OCI-LY7 (cell line): ENCODE data around the gene OR10H4. TPM values are rescaled to one million over a fixed set of nuclear protein-coding genes. Genes with fewer than 3 reads are reported as not detected.

Experiments
- BruUV-seq: library from RNA; stranded (reverse); fragments of 400-500 nt; replicated peaks from 2 replicates; lab custom pipeline; 2021; lab: Mats Ljungman, UMichigan
- CTCF ChIA-PET: fragments of 300-600 bp; sonication (Branson Sonifier 250); formaldehyde crosslinking; loops from one replicate; lab custom pipeline; 2022; ENCODE audit warnings: antibody characterized with exemption; ENCODE audit not compliant: unreplicated experiment; lab: Charles Lee
- POLR2A ChIA-PET: fragments of 300-600 bp; sonication (Branson Sonifier 250); formaldehyde crosslinking; loops from one replicate; lab custom pipeline; 2022; ENCODE audit warnings: antibody characterized with exemption; lab: Charles Lee
- DNase-seq: peaks from one replicate; pipeline ENCODE4 v3.0.0-alpha.2; 2015; ENCODE audit warnings: low spot score
- H2AFZ ChIP-seq: fragments of 200-600 bp; sonication (generic), shearing (Covaris generic); 2 replicates; pipeline ENCODE4 v1.6.1; 2014; ENCODE audit warnings: mild to moderate bottlenecking, antibody characterized with exemption, low read length, moderate library complexity
- H3K27ac ChIP-seq: fragments of 200-600 bp; sonication (generic); 2 replicates; pipeline ENCODE4 v1.5.1; 2014; ENCODE audit warnings: mixed run types, low read depth, mild to moderate bottlenecking, moderate library complexity, low read length, inconsistent platforms; ENCODE audit not compliant: poor library complexity, severe bottlenecking
- H3K36me3 ChIP-seq: fragments of 200-600 bp; sonication (generic); 2 replicates; pipeline ENCODE4 v1.6.1; 2014; ENCODE audit warnings: mild to moderate bottlenecking, antibody characterized with exemption, low read length, moderate library complexity, mixed read lengths; ENCODE audit not compliant: insufficient read depth
- H3K4me1 ChIP-seq: fragments of 200-600 bp; sonication (generic); 2 replicates; pipeline ENCODE4 v1.5.1; 2014; ENCODE audit warnings: mild to moderate bottlenecking, low read length; ENCODE audit not compliant: insufficient read depth, poor library complexity, severe bottlenecking
- H3K4me2 ChIP-seq: fragments of 200-600 bp; sonication (generic); 2 replicates; pipeline ENCODE4 v1.6.1; 2014; ENCODE audit warnings: mild to moderate bottlenecking, low read length
- H3K4me3 ChIP-seq: fragments of 200-600 bp; sonication (generic); 2 replicates; pipeline ENCODE4 v1.5.1; 2014; ENCODE audit warnings: mild to moderate bottlenecking, low read depth, low read length; ENCODE audit not compliant: poor library complexity, severe bottlenecking
- H3K79me2 ChIP-seq: fragments of 200-600 bp; sonication (generic); 2 replicates; pipeline ENCODE4 v1.6.1; 2016; ENCODE audit warnings: low read depth, mild to moderate bottlenecking, low read length, moderate library complexity, mixed read lengths; ENCODE audit not compliant: insufficient read depth
- H3K9me2 ChIP-seq: fragments of 200-600 bp; sonication (generic); 2 replicates; pipeline ENCODE4 v1.6.1; 2016; ENCODE audit warnings: mild to moderate bottlenecking, low read length, mixed read lengths; ENCODE audit not compliant: insufficient read depth
- H3K9me3 ChIP-seq: fragments of 200-600 bp; sonication (generic); 2 replicates; pipeline ENCODE4 v1.6.1; 2014; ENCODE audit warnings: mild to moderate bottlenecking, mixed run types, low read length, mixed read lengths
- H4K20me1 ChIP-seq: fragments of 200-600 bp; sonication (generic); 2 replicates; pipeline ENCODE4 v1.6.1; 2014; ENCODE audit warnings: mild to moderate bottlenecking, antibody characterized with exemption, low read length, moderate library complexity, mixed read lengths; ENCODE audit not compliant: insufficient read depth
- CTCF ChIP-seq: fragments of 200-600 bp; sonication (generic); conservative IDR thresholded peaks from 2 replicates; pipeline ENCODE4 v1.5.1; 2014; ENCODE audit warnings: mild to moderate bottlenecking, antibody characterized with exemption, low read length, moderate library complexity, mixed read lengths
- EZH2phosphoT487 ChIP-seq: fragments of 200-600 bp; sonication (generic); IDR thresholded peaks from 2 replicates; pipeline ENCODE4 v1.6.1; 2018; ENCODE audit warnings: low read depth, borderline replicate concordance, mild to moderate bottlenecking, mixed run types, antibody characterized with exemption, low read length, moderate library complexity, mixed read lengths
- intact Hi-C: fragments of 100-400 bp; cut with micrococcal nuclease; formaldehyde crosslinking; loops from one replicate; pipeline ENCODE4 v1.10.0; 2022; ENCODE audit not compliant: unreplicated experiment
- total RNA-seq, 2 experiments: library from RNA; depleted of rRNA in 1 of 2; stranded (reverse); fragments of >200 nt in 1 of 2; shearing (Covaris generic) in 1 of 2; gene quantifications; 2 replicates each; pipeline ENCODE4 v1.2.3, GENCODE V29; 2014 to 2022

The OR10H4 gene
- total RNA-seq, 2 experiments from 2014 or later: not detected

DNA sequence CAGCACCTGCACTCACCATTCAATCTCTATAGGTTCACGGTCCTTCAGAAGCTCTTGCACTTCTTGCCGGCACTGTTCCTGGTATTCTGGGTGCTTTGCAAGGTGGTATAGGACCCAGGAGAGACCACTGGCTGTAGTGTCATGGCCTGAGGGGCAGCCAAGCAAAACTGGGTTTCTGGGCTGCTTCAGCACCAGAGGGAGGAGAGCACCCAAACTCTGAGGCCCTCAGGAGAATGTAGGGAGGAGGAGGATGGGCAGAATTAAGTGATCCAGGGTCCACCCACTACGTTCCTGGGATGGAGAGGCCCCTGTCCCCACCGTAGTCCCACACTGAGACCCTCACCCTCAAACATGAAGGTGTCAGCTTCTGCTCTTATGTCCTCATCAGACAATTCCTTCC lies 26.8 kb upstream of the OR10H4 start:
- H3K36me3 ChIP-seq: no peaks in the 10 kb centered on the region
- ChIA-PET CTCF (no interaction called here), POLR2A (no interaction called here)
- DNase-seq: no peak
- TF ChIP-seq CTCF (no peak), EZH2phosphoT487 (no peak)
- H3K9me2 ChIP-seq: no peaks in the 10 kb centered on the region
- intact Hi-C loops: no loop called here
- H3K4me1 ChIP-seq: no peaks in the 10 kb centered on the region
- no peaks in the 10 kb centered on the region for H4K20me1 ChIP-seq
- H3K4me3 ChIP-seq: no peak overlapping the region
- no peak overlapping the region for H3K4me2 ChIP-seq
- no peaks in the 10 kb centered on the region for H3K9me3 ChIP-seq
- BruUV-seq: no TSS peak
- H3K27ac ChIP-seq: no peak overlapping the region
- H3K79me2 ChIP-seq: no peaks in the 10 kb centered on the region
- H2AFZ ChIP-seq: no peak overlapping the region

GRCh38 chr19:15923702-15924101 lies 25.1 kb upstream of the OR10H4 start:
- H3K4me1 ChIP-seq: no peaks in the 10 kb centered on the region
- CTCF ChIA-PET: interaction anchor here (0.5 kb wide), 1 partner anchor 1138 kb away, joined by 3 read pairs; no protein-coding TSS in a partner anchor
- POLR2A ChIA-PET: no interaction called here
- BruUV-seq: no TSS peak
- H3K9me2 ChIP-seq: no peaks in the 10 kb centered on the region
- H3K36me3 ChIP-seq: no peaks in the 10 kb centered on the region
- H3K4me2 ChIP-seq: no peak overlapping the region
- H2AFZ ChIP-seq: no peak overlapping the region
- no peak overlapping the region for H3K4me3 ChIP-seq
- H3K79me2 ChIP-seq: no peaks in the 10 kb centered on the region
- TF ChIP-seq CTCF (no peak), EZH2phosphoT487 (no peak)
- no peak overlapping the region for H3K27ac ChIP-seq
- no peaks in the 10 kb centered on the region for H3K9me3 ChIP-seq
- H4K20me1 ChIP-seq: no peaks in the 10 kb centered on the region
- DNase-seq: no peak
- intact Hi-C loops: no loop called here

GRCh38 chr19:15926484-15926883 lies 22.3 kb upstream of the OR10H4 start:
- Histone ChIP-seq H3K27ac (no peak overlapping the region), H4K20me1 (no peaks in the 10 kb centered on the region), H3K4me3 (no peak overlapping the region), H3K9me3 (no peaks in the 10 kb centered on the region), H3K4me1 (no peaks in the 10 kb centered on the region), H2AFZ (no peak overlapping the region), H3K79me2 (no peaks in the 10 kb centered on the region), H3K4me2 (no peak overlapping the region), H3K9me2 (no peaks in the 10 kb centered on the region), H3K36me3 (no peaks in the 10 kb centered on the region)
- POLR2A ChIA-PET: no interaction called here
- intact Hi-C loops: no loop called here
- CTCF ChIA-PET: no interaction called here
- TF ChIP-seq EZH2phosphoT487: no peak
- no peak for TF ChIP-seq CTCF
- no TSS peak for BruUV-seq
- DNase-seq: no peak
